Rectal smooth muscle tissue (tissue), 1 donor: Measurements from ENCODE around the gene IP6K2.

Source experiments
- H3K27ac ChIP-seq: one replicate; pipeline ENCODE4 v1.7.0; 2013; ENCODE audit warnings: low read depth, low read length, inconsistent platforms
- H3K27me3 ChIP-seq: one replicate; pipeline ENCODE4 v1.7.0; 2013; ENCODE audit warnings: low read length; ENCODE audit not compliant: control insufficient read depth, insufficient read depth
- H3K36me3 ChIP-seq: one replicate; pipeline ENCODE4 v1.7.0; 2013; ENCODE audit warnings: low read length; ENCODE audit not compliant: control insufficient read depth, insufficient read depth
- H3K4me1 ChIP-seq: one replicate; pipeline ENCODE4 v1.7.0; 2013; ENCODE audit warnings: low read length; ENCODE audit not compliant: control insufficient read depth, insufficient read depth
- H3K4me3 ChIP-seq: one replicate; pipeline ENCODE4 v1.7.0; 2013; ENCODE audit warnings: low read length
- H3K9ac ChIP-seq: one replicate; pipeline ENCODE4 v1.7.0; 2013; ENCODE audit warnings: low read length

IP6K2 gene

DNA sequence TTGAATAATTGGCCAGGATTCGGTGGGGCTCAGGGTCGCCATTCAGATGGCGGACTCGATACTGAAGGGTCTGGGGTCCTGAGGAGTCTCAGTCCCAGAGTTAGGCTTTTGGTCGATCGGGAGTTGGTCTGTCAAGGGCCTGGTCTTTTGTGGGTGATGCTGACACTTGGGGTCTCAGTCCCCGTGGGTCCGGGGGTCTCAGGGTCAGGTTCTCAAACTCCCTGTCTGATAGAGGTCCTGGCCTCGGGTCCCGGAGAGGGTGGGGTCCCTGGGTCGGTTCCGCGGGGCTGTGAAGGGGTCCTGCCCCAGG, 31.8 kb downstream of the IP6K2 start:
- Histone ChIP-seq H3K27me3 (no peaks in the 10 kb centered on the region), H3K36me3 (peaks cover 50% of the 10 kb centered on the region), H3K4me1 (peaks cover 8% of the 10 kb centered on the region), H3K27ac (peak overlapping the region; percentile 82), H3K9ac (peak overlapping the region; percentile 12), H3K4me3 (peak overlapping the region; percentile 97)

DNA sequence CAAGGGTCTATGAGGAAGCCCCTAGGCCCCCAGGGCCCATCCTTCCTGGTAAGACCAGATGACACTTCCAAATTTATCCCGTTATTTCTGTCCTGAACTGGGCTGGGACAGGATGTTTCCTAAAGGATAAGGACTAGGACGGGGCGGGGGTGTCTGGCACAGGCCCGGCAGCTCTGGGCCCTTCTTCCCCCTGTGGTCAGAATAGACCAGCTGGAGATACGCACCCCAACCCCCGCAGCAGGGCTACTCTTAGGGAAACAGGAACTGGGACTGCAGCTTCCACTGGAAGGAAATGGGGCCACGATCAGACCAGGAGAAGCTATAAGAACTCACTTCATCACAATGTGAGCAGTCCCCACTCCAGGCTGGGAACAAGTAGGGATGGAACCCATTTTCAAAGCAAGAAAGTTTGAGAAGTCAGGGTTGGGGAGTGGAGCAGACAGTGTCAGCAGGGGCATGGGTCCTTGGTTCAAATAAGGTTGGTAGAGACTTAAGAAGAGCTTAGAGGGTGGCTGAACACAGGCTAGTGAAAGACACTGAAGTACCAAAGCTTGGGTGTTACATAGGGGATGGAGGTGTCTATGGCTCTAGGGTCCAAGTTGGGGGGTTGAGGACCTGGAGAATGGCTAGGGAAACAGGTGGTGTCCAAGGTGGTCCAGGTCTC, 32.4 kb downstream of the IP6K2 start:
- Histone ChIP-seq H3K4me3 (peak overlapping the region; percentile 53), H3K36me3 (peaks cover 50% of the 10 kb centered on the region), H3K4me1 (peaks cover 8% of the 10 kb centered on the region), H3K27me3 (no peaks in the 10 kb centered on the region), H3K27ac (no peak overlapping the region), H3K9ac (no peak overlapping the region)

DNA sequence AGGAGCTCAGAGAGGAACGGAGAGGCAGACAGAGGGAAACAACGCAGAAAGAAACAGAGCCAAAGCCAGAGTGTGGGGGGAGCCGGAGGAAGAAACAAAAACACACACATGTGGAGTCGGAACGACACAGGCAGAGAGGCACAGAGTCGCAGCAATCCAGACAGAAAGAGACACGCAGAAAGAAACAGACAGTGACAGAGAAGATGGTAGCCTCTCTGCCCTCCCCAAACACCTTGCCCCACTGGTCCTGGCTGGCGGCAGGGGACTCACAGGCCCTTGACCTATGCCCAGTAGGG, 33.0 kb downstream of the IP6K2 start:
- Histone ChIP-seq H3K4me3 (peak overlapping the region; percentile 23), H3K27me3 (no peaks in the 10 kb centered on the region), H3K27ac (no peak overlapping the region), H3K4me1 (peaks cover 8% of the 10 kb centered on the region), H3K9ac (no peak overlapping the region), H3K36me3 (peaks cover 44% of the 10 kb centered on the region)

DNA sequence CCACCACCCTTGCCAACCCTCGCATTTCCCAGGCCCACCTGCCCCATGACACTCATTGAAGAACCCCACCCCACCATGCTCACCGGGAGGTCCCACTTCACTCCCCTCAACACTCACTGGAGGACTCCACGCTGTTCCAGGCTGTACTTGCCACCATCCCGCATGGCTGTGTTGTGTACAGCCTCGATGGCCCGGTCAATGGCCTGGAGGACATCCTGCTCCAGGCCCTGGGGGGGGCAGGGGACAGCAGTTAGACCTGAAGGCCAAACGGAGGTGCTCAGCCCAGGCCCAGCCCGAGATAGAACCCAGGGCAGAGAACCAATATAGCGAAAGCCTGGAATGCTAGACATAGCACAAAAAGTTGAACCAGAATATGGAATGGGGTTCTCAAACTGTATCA, 34.2 kb downstream of the IP6K2 start:
- H3K4me3 ChIP-seq, result no peak overlapping the region
- H3K36me3 ChIP-seq, result peaks cover 37% of the 10 kb centered on the region
- H3K4me1 ChIP-seq, result peaks cover 8% of the 10 kb centered on the region
- H3K27me3 ChIP-seq, result no peaks in the 10 kb centered on the region
- H3K27ac ChIP-seq, result no peak overlapping the region
- no peak overlapping the region for H3K9ac ChIP-seq

DNA sequence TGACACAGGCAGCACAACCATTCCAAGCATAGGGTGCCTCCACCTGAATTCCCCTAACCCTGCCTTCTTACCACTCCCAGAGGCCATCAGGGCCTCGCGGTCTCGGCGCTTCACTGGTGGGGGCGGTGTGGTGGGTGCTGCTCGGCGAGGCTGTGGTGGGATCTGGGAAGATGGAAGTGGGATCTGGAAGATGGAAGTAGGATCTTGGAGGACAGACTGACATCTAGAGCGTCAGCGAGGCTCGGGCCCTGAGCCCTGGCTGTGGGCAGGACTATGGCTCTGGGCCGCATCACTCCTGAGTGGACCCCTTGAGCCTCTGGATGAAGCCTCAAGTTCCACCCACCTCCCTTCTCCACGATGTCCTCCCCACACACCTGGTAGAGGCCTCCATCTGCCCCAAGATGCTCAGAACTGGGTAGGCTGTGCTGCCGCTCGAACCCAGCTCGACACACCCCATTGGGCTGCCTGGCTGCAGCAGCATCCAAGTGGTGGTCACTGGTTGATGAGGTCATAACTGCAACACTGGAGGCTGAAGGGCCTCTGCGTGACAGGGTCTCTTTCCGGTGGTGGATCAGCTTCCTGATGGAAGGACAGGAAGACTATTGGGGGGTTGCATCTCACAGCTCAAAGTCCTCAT, 34.9 kb downstream of the IP6K2 start:
- H3K36me3 ChIP-seq, result peaks cover 34% of the 10 kb centered on the region
- no peak overlapping the region for H3K9ac ChIP-seq
- no peaks in the 10 kb centered on the region for H3K27me3 ChIP-seq
- H3K4me3 ChIP-seq, result no peak overlapping the region
- no peak overlapping the region for H3K27ac ChIP-seq
- peaks cover 8% of the 10 kb centered on the region for H3K4me1 ChIP-seq

DNA sequence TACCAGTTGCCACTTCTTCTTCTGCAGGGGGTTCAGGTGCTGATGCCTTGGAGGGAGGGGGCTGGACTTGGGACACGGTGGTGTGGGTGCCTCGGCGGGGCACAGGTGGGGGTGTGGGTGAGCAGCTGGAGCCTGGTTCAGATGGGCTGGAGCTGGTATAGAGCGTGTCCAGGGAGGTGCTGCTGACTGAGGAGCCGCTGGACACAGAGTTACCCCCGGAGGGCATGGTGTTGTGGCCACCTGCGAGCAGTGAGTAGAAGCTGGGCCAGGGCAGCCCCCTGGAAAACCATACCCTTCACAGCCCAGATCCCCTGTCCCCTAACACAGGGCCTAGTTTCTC, 35.5 kb downstream of the IP6K2 start:
- no peak overlapping the region for H3K27ac ChIP-seq
- H3K36me3 ChIP-seq, result peaks cover 34% of the 10 kb centered on the region
- H3K4me3 ChIP-seq, result no peak overlapping the region
- peaks cover 6% of the 10 kb centered on the region for H3K4me1 ChIP-seq
- no peaks in the 10 kb centered on the region for H3K27me3 ChIP-seq
- no peak overlapping the region for H3K9ac ChIP-seq

DNA sequence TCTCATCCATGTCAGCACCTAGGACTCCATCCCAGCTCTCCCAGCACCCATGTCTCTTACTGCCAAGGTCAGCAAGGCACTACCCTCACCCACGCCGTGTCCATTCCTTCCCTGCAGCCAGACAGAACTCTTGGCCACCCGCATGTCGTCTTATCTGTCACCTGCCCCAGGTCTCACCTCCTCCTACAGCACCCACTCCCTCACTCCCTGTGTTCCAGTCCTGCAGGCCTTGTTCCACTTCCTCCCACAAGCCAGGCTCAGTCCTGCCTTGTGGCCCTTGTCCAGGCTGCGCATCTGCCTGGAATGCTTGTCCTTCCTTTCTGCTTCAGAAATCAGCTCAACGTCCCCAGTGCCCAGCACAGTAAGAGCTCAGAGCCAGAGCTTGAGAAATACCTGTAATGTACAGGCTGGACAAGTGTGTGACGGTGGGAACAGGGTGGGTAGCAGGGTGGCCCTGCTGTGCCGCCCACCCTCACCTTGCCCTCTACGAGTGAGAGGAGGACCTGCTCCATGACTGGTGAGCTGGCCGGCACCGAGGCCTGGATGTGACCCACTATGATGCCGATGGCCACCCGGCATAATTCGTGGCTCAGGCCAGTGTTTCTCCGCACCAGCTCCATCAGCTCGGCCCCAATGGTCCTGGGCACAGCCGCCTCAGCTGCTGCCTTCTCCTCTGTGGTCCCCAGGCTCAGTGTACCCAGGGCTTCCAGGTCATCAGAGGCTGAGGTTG, 36.0 kb downstream of the IP6K2 start:
- H3K4me3 ChIP-seq, result no peak overlapping the region
- peaks cover 34% of the 10 kb centered on the region for H3K36me3 ChIP-seq
- H3K27me3 ChIP-seq, result no peaks in the 10 kb centered on the region
- no peak overlapping the region for H3K27ac ChIP-seq
- H3K4me1 ChIP-seq, result peaks cover 5% of the 10 kb centered on the region
- H3K9ac ChIP-seq, result no peak overlapping the region

DNA sequence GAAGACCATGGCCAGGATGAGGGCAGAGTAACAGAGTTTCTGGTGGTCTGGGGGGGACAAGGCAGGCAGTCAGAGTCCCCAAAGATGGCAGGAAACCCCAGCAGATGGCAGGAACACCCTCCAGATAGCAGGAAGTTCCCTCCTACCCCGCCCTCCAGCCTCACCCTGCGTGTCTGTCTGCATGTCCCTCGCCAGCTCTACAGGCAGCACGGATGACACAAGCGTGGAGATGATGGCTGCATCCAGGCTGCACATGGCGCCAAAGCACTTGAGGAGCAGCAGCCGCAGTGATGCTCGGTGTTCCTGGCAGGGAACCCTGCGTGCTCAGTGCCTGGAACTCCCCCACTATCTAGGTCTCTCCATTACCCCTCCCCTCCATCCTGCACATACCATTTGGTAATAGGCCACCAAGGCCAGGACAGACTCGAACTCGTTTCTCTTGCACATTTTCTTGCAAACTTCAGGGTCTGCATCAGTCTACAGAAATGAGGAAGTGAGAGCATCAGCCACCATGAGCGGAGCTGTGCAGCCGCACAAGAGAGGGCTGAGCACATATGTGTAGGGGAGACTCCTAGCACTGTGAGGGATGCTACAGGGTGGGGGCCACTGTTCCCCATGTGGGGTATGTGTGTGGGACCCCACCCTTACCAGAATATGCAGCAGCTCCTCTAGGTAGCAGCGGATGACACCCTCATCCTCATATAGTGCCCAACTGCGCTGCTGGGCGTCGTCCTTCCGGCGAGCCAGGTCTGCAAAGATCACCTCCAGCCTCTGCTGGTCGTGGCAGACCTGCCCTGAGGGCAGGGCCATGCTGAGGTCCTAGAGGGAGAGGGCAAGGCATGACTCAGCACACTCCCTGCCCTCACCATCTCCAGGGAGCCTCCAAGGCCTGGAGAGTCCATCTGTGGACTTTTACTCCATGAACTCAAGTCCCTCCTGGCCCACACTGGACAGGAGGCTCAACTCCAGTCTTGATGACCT, 37.3 kb downstream of the IP6K2 start:
- Histone ChIP-seq H3K9ac (no peak overlapping the region), H3K36me3 (peaks cover 34% of the 10 kb centered on the region), H3K4me1 (peaks cover 2% of the 10 kb centered on the region), H3K4me3 (no peak overlapping the region), H3K27me3 (no peaks in the 10 kb centered on the region), H3K27ac (no peak overlapping the region)

DNA sequence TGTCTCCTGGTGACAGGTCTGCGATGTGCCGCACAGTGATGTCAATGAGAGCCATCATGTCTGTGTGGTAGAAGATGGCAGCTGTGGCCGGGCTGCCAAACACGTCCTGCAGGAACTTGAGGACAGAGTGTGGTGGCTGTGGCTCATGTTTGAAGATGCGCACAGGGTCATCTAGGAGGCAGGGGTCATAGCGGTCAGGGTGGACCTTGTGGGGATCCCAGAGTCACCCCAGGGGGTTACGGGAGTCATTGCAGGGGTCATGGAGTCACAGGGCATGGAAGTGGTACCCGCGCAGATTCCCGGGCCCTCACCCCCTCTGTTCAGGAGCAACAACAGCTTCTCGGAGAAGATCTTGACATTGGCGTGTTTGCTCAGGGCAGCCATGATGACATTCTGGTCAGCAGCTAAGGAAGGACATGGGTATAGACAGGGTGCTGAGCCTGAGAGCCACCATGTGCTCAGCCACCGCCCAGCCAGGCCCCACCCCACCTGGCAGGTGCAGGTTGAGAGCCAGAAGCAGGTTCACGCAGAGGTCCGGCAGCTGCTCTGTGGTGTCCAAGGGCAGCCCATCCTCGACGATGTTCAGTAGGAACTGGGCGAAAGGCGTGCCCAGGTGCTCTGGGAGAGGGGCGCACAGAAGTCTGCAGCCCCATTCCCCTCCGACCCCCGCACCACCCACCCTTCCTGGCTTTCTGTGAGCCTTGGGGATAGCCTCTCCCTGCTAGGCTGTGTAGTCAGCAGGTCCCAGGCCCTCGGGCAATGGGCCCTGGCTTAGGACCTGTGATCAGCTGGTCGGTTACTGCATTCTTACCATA, 38.2 kb downstream of the IP6K2 start:
- Histone ChIP-seq H3K9ac (no peak overlapping the region), H3K27ac (no peak overlapping the region), H3K36me3 (peaks cover 34% of the 10 kb centered on the region), H3K4me1 (no peaks in the 10 kb centered on the region), H3K27me3 (no peaks in the 10 kb centered on the region), H3K4me3 (no peak overlapping the region)

DNA sequence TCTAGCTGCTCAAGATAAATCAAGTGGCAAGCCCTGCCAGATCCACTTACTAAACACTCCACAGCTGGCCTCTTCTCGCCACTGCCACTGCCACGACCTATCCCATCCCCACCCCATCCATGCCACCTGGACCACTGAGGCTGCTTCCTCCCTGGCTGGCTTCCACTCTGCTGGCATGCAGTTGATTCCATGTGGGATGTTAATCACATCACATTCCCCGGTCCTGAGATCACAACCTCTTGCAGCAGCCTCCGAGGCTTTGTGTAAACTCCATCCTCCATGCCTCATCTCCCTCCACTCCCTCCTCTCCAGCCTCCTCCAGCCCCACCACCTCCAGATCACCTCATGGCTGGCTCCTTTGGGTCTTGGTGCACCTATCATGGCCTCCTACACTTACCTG, 39.0 kb downstream of the IP6K2 start:
- no peak overlapping the region for H3K9ac ChIP-seq
- no peaks in the 10 kb centered on the region for H3K27me3 ChIP-seq
- peaks cover 34% of the 10 kb centered on the region for H3K36me3 ChIP-seq
- H3K4me3 ChIP-seq, result no peak overlapping the region
- no peak overlapping the region for H3K27ac ChIP-seq
- no peaks in the 10 kb centered on the region for H3K4me1 ChIP-seq

DNA sequence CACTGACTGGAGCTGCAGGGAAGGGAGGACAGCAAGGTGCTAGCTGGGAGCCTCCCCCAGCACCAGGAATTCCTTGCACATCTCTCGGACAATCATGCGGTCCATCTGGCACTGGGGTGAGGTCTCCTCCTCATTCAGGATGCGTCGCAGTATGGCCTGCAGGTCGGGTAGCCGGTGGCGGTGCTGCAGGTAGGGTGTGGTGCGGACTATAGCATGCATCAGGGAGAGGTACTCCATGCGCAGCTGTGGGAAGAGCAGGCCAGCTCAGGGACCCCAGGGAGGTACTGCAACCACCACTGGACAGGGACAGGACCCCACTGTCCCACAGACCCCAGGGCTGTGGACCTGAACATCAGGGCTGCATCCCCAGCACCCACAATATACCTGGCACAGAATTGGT, 42.5 kb downstream of the IP6K2 start:
- H3K27me3 ChIP-seq, result no peaks in the 10 kb centered on the region
- H3K36me3 ChIP-seq, result peaks cover 15% of the 10 kb centered on the region
- H3K9ac ChIP-seq, result no peak overlapping the region
- H3K4me1 ChIP-seq, result no peaks in the 10 kb centered on the region
- no peak overlapping the region for H3K4me3 ChIP-seq
- no peak overlapping the region for H3K27ac ChIP-seq

DNA sequence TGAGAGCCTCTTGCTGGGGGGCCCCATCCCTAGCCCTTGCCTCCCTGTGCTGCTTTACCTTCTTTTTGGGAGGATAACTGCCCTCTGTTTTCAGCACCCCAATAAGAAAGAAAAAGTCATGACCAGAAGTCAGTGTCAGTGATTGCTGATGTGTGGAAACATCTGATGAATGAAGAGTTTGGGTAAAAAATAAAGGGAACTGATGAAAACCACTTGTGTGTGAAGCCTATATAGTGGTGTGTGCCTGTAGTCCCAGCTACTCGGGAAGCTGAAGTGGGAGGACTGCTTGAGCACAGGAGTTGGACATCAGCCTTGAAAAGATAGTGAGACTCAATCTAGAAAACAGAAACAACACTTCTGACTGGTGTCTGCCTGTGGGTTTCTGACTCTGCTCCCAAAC, 44.5 kb downstream of the IP6K2 start:
- H3K36me3 ChIP-seq, result peaks cover 6% of the 10 kb centered on the region
- no peaks in the 10 kb centered on the region for H3K27me3 ChIP-seq
- no peak overlapping the region for H3K9ac ChIP-seq
- no peak overlapping the region for H3K27ac ChIP-seq
- no peak overlapping the region for H3K4me3 ChIP-seq
- H3K4me1 ChIP-seq, result no peaks in the 10 kb centered on the region
